K562 (cell line): ENCODE measurements around the gene KNTC1. TPM values are rescaled to one million over a fixed set of nuclear protein-coding genes. Genes with fewer than 3 reads are reported as not detected.

Source experiments
- CHD4 ChIP-seq: fragments of 200-600 bp; sonication (generic); IDR thresholded peaks from 3 replicates; pipeline ENCODE4 v1.6.1; 2012; ENCODE audit warnings: low read depth, mild to moderate bottlenecking, mixed read lengths, low read length, inconsistent platforms; ENCODE audit not compliant: insufficient read depth, insufficient replicate concordance, poor library complexity, severe bottlenecking
- E2F3 ChIP-seq: fragments of 250-450 bp; sonication (Bioruptor Pico); IDR thresholded peaks from 2 replicates; pipeline ENCODE4 v1.4.0; 2020; ENCODE audit warnings: mild to moderate bottlenecking
- ELF1 ChIP-seq: fragments of 200-800 bp; sonication (Bioruptor generic); IDR thresholded peaks from 2 replicates; pipeline ENCODE4 v1.6.1; 2016; ENCODE audit warnings: missing genetic modification characterization, missing compliant biosample characterization
- ETV1 ChIP-seq: fragments of 450-650 bp; conservative IDR thresholded peaks from 2 replicates; pipeline ENCODE4 v1.6.1; 2016; ENCODE audit warnings: missing genetic modification characterization, control low read depth, low read depth, missing compliant biosample characterization
- HDAC8 ChIP-seq: fragments of 450-650 bp; IDR thresholded peaks from 2 replicates; pipeline ENCODE4 v1.6.1; 2016; ENCODE audit warnings: mild to moderate bottlenecking, missing genetic modification characterization, moderate library complexity, missing compliant biosample characterization
- MTA3 ChIP-seq: fragments of 450-650 bp; formaldehyde crosslinking; IDR thresholded peaks from 2 replicates; pipeline ENCODE4 v1.6.1; 2017; ENCODE audit warnings: mild to moderate bottlenecking, borderline replicate concordance
- MYNN ChIP-seq, 2 experiments: sonication (generic); formaldehyde crosslinking in 1 of 2; IDR thresholded peaks; 2 replicates each; pipeline versions ENCODE4 v1.5.0 to v1.6.1; 2016 to 2020; ENCODE audit warnings: antibody characterized with exemption in 1 of 2, missing genetic modification reagents in 1 of 2
- NR2F6 ChIP-seq: fragments of 450-650 bp; formaldehyde crosslinking; IDR thresholded peaks from 2 replicates; pipeline ENCODE4 v1.4.0; 2020; ENCODE audit warnings: mild to moderate bottlenecking
- PHF20 ChIP-seq: fragments of 450-650 bp; IDR thresholded peaks from 2 replicates; pipeline ENCODE4 v1.6.1; 2018; ENCODE audit not compliant: partially characterized antibody
- PHF8 ChIP-seq: fragments of 200-600 bp; sonication (generic); IDR thresholded peaks from 2 replicates; pipeline ENCODE4 v1.6.1; 2012; ENCODE audit warnings: mixed run types, mild to moderate bottlenecking, inconsistent platforms, low read length, moderate library complexity, borderline replicate concordance
- SOX6 ChIP-seq: fragments of 450-650 bp; IDR thresholded peaks from 2 replicates; pipeline ENCODE4 v1.6.1; 2014; ENCODE audit warnings: mild to moderate bottlenecking
- SP2 ChIP-seq: IDR thresholded peaks from 2 replicates; pipeline ENCODE4 v1.6.1; 2011; ENCODE audit warnings: mild to moderate bottlenecking, low read depth, low read length, moderate library complexity; ENCODE audit not compliant: poor library complexity, severe bottlenecking; ENCODE audit errors: extremely low read depth
- SPI1 ChIP-seq: IDR thresholded peaks from 2 replicates; pipeline ENCODE4 v1.6.1; 2011; ENCODE audit warnings: low read depth, low read length, control low read depth, borderline replicate concordance
- STAT5A ChIP-seq: IDR thresholded peaks from 2 replicates; pipeline ENCODE4 v1.6.1; 2012; ENCODE audit warnings: low read length, inconsistent platforms, borderline replicate concordance
- TEAD1 ChIP-seq, 2 experiments: fragments of 450-650 bp in 1 of 2; sonication (generic) in 1 of 2; formaldehyde crosslinking; IDR thresholded peaks; 2 replicates each; pipeline versions ENCODE4 v1.4.0 to v1.8.0; 2020 to 2022; ENCODE audit warnings: mild to moderate bottlenecking in 2 of 2, missing genetic modification reagents in 1 of 2
- ZNF644 ChIP-seq: fragments of 200-800 bp; sonication (Bioruptor generic); IDR thresholded peaks from 2 replicates; pipeline ENCODE4 v1.6.1; 2016; ENCODE audit warnings: low read depth, missing genetic modification characterization, missing compliant biosample characterization
- ZNF668 ChIP-seq: fragments of 250-450 bp; sonication (Bioruptor Pico); IDR thresholded peaks from 2 replicates; pipeline ENCODE4 v1.8.0; 2022; ENCODE audit warnings: mild to moderate bottlenecking, inconsistent platforms
- polyA plus RNA-seq, 8 experiments: library from polyadenylated mRNA; depleted of rRNA in 4 of 8; stranded (reverse) in 5 of 8; unstranded in 3 of 8; fragments of >200 nt; fragmentation: Nextera tagmentation in 2 of 8; fragmentation: Illumina TruSeq in 1 of 8; extraction: Ambion mirVana in 2 of 8; extraction: Trizol in 1 of 8; gene quantifications; 2 replicates each; pipeline versions ENCODE4 v1.2.1 to v1.2.3, GENCODE V29; 2011 to 2014; ENCODE audit warnings: inconsistent platforms in 1 of 8, missing spikeins in 1 of 8
- total RNA-seq, 7 experiments: library from RNA; depleted of rRNA in 6 of 7; stranded (reverse); fragments of >200 nt in 6 of 7; fragmentation: Illumina TruSeq in 2 of 7; extraction: Trizol in 2 of 7; gene quantifications; 2 replicates each; pipeline versions ENCODE4 v1.2.1 to v1.2.3, GENCODE V29; 2011 to 2021; ENCODE audit warnings: low replicate concordance in 1 of 7
- TF ChIP-seq, protein P1 (sequence below): fragments of 450-650 bp; formaldehyde crosslinking; IDR thresholded peaks from 2 replicates; pipeline ENCODE4 v1.4.0; 2022; ENCODE audit warnings: mild to moderate bottlenecking, moderate library complexity
- TF ChIP-seq, protein P2 (sequence below), 2 experiments: fragments of 150-350 bp in 1 of 2; IDR thresholded peaks; 2 replicates each; pipeline ENCODE4 v1.6.1; 2012 to 2016; ENCODE audit warnings: low read depth in 2 of 2, low read length in 2 of 2, mild to moderate bottlenecking in 1 of 2, moderate library complexity in 1 of 2
- TF ChIP-seq, protein P3 (sequence below), 2 experiments: fragments of 450-650 bp; IDR thresholded peaks; 2 replicates each; pipeline ENCODE4 v1.6.1; 2016

The KNTC1 gene
- total and polyA plus RNA-seq, 9 of the 15 experiments (the other 6 are each of a cell fraction or from before 2014, with no cell fraction given): 38.9 to 135 (median 99.6) TPM

DNA sequence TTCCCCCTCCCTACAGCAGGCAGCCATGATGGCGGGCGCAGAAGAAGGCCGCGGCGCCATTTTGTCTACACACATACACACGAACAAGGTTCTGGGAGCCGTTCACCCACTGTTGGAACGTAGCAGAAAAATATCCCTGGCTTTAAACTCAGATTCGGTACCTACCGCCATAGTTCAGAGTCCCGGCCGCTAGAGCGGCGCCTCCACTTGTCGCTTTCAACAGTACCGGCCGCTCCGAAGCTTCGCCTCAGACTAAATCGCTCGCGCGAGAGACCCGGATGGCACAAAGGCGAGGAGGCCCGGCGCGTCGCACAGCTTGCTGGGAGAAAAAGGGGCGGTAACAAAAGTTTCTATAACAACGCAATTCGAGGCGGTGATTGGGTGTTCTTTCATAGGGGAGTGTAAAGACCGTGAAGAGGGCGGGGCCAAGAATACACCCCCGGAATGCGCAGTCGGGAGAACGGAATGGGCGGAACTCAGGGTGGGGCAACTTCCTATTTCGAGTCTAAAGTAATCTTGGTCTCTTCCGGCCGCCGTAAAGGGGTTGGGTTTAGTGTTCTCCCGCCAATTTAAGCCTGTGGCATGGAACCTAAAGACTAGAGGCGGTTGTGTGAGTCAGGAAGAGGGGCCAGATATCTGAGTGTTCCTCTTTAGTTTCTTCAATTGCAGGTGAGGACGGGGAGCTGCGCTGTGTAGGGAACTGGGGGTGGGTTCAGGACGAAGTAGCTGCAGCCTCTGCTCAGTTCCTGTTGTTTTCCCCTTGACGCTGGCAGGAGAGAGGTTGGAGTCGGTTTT, at the start of gene KNTC1, which contains the start of gene RSRC2 (continued):
- TF ChIP-seq STAT5A: 0 out of 2 replicates have a peak, but pooled peaks have one; percentile 14
- TF ChIP-seq ETV1 (tag): peak; percentile 61
- peak; percentile 80; the same call in 1 of the 2 replicates for TF ChIP-seq HDAC8 (tag)
- TF ChIP-seq ZNF644 (tag): peak; percentile 67; the same call in 1 of the 2 replicates
- TF ChIP-seq, protein P1, sequence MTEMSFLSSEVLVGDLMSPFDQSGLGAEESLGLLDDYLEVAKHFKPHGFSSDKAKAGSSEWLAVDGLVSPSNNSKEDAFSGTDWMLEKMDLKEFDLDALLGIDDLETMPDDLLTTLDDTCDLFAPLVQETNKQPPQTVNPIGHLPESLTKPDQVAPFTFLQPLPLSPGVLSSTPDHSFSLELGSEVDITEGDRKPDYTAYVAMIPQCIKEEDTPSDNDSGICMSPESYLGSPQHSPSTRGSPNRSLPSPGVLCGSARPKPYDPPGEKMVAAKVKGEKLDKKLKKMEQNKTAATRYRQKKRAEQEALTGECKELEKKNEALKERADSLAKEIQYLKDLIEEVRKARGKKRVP: peak; percentile 63; the same call in 1 of the 2 replicates
- TF ChIP-seq PHF20: peak; percentile 81
- TF ChIP-seq ZNF668: no peak
- TF ChIP-seq SOX6: 0 out of 2 replicates have a peak, but pooled peaks have one; percentile 3
- TF ChIP-seq, protein P2, sequence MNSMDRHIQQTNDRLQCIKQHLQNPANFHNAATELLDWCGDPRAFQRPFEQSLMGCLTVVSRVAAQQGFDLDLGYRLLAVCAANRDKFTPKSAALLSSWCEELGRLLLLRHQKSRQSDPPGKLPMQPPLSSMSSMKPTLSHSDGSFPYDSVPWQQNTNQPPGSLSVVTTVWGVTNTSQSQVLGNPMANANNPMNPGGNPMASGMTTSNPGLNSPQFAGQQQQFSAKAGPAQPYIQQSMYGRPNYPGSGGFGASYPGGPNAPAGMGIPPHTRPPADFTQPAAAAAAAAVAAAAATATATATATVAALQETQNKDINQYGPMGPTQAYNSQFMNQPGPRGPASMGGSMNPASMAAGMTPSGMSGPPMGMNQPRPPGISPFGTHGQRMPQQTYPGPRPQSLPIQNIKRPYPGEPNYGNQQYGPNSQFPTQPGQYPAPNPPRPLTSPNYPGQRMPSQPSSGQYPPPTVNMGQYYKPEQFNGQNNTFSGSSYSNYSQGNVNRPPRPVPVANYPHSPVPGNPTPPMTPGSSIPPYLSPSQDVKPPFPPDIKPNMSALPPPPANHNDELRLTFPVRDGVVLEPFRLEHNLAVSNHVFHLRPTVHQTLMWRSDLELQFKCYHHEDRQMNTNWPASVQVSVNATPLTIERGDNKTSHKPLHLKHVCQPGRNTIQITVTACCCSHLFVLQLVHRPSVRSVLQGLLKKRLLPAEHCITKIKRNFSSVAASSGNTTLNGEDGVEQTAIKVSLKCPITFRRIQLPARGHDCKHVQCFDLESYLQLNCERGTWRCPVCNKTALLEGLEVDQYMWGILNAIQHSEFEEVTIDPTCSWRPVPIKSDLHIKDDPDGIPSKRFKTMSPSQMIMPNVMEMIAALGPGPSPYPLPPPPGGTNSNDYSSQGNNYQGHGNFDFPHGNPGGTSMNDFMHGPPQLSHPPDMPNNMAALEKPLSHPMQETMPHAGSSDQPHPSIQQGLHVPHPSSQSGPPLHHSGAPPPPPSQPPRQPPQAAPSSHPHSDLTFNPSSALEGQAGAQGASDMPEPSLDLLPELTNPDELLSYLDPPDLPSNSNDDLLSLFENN (IDR thresholded peaks at IDR 0.05; ENCODE audit: low read depth in 2 of 2, low read length in 2 of 2): peak in 1 of 2 experiments; percentile 33; a peak in 1 of 4 replicates
- no peak for TF ChIP-seq CHD4
- peak; percentile 99 for TF ChIP-seq E2F3 (CRISPR knock-in tag)
- TF ChIP-seq MYNN (IDR thresholded peaks at IDR 0.05): peak; percentile 30; the same call in 1 of the 2 replicates
- TF ChIP-seq MYNN (CRISPR knock-in tag; IDR thresholded peaks at IDR 0.05): no peak
- peak; percentile 100 for TF ChIP-seq PHF8
- TF ChIP-seq MTA3: peak; percentile 99
- TF ChIP-seq, protein P3, sequence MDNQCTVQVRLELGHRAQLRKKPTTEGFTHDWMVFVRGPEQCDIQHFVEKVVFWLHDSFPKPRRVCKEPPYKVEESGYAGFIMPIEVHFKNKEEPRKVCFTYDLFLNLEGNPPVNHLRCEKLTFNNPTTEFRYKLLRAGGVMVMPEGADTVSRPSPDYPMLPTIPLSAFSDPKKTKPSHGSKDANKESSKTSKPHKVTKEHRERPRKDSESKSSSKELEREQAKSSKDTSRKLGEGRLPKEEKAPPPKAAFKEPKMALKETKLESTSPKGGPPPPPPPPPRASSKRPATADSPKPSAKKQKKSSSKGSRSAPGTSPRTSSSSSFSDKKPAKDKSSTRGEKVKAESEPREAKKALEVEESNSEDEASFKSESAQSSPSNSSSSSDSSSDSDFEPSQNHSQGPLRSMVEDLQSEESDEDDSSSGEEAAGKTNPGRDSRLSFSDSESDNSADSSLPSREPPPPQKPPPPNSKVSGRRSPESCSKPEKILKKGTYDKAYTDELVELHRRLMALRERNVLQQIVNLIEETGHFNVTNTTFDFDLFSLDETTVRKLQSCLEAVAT (IDR thresholded peaks at IDR 0.05): peak; percentile 47 to 55; a peak in 1 of 4 replicates
- TF ChIP-seq SPI1: peak; percentile 59
- peak; percentile 50 to 99; a peak in 3 of 4 replicates for TF ChIP-seq TEAD1 (CRISPR knock-in tag; IDR thresholded peaks at IDR 0.05)
- TF ChIP-seq ELF1 (tag): peak; percentile 97
- 0 out of 2 replicates have a peak, but pooled peaks have one; percentile 48 for TF ChIP-seq NR2F6 (CRISPR knock-in tag)
- peak; percentile 30 for TF ChIP-seq SP2
